GM19324 (cell line): ENCODE measurements around the gene PTMA.
"Not testable (repeated sequence)": the region's sequence is repeated elsewhere in the genome, so short reads cannot be mapped to it uniquely, and the experiment has no call there.

Experiments used
- ATAC-seq: cut with Tn5 transposase; IDR thresholded peaks from one replicate; pipeline ENCODE4 v1.9.1; 2021; ENCODE audit warnings: mild to moderate bottlenecking, moderate library complexity; ENCODE audit not compliant: unreplicated experiment, low FRiP score

The PTMA gene

DNA sequence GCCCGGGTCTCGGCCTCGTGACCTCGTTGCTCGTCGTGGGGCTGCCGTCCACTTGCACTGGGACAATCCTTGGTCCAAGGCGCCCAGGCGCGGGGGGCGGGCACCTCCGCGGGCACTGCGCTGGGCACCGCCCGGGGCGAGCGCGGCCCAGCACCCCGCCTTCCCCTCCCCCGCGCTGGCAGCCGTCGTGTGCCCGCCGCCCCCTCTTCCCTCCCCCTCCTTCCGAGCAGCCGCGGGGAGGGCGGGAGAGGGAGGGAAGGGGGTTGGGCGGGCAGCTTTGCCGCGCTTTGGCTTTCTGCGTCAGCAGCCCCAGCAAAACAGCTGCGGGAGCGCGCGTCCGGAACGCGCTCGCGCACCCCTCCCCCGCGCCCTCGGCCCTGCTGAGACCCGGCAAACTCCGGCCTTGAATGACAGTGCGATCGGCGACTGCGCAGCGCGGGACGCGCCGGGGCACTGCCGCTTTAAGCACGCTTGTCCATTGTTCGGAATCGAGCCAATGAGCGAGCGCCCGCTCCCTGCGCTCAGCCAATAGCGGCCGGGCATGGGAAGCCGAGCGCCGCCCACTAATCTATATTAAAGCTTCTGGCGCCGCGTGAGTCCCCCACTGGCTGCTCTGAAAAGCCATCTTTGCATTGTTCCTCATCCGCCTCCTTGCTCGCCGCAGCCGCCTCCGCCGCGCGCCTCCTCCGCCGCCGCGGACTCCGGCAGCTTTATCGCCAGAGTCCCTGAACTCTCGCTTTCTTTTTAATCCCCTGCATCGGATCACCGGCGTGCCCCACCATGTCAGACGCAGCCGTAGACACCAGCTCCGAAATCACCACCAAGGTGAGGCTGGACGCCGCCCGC is at the start of gene PTMA:
Gene PTMA (plus strand): TSS at position 599 of the 846 bp plus-strand sequence. CDS start 182 bp downstream, at position 781.
- peak; percentile 60 for ATAC-seq

DNA sequence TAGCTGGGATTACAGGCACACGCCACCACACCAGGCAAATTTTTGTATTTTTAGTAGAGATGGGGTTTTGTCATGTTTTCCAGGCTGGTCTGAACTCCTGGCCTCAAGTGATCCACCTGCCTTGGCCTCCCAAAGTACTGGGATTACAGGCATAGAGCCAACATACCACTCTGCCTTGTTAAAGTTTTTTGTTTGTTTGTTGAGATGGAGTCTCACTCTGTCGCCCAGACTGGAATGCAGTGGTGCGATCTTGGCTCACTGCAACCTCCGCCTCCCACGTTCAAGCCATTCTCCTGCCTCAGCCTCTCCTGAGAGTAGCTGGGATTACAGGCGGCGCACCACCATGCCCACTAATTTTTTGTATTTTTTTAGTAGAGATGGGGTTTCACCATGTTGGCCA is 48.3 kb upstream of the PTMA start:
- not testable (repeated sequence) for ATAC-seq

DNA sequence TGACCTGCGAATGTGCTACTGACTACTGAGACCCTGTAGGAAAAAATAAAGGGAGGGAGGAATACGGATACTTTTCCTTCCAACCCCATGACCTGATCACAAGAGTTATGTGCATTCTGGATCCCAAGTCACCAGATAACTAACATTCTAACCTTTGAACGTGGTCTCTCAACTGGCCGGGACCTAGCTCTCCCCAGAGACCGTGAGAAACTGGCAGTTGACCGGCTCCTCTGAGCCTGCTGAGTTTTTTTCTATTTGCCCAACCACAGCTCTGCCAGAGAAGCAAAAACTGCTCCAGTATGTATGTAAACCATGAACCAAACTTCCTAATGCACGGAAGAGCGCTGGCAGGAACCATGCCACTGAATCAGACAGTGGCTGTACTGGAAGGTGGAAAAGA is 47.5 kb upstream of the PTMA start:
- no peak for ATAC-seq

DNA sequence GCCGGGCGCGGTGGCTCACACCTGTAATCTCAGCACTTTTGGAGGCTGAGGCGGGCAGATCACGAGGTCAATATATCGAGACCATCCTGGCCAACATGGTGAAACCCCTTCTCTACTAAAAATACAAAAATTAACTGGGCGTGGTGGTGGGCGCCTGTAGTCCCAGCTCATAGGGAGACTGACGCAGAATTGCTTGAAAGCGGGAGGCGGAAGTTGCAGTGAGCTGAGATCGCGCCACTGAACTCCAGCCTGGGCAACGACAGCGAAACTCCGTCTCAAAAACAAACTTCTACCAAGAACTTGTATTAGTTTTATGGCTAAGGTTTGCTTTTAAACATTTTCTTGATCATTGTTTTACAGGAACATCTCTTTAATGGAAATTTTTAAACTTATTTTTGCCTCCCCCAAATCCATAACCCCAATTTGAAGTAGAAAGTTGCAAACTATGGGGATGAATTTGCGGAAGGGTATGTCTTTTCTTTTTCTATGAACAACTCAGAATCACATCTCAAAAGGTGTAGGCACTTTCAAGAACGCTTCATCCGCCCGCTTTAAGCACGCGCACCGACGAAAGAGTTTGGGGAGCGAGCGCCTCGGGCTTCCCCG is 46.8 kb upstream of the PTMA start:
- no peak for ATAC-seq

- peak; percentile 78 for ATAC-seq
Measured at GRCh38 chr2:231662028-231662810, 46.1 kb upstream of the PTMA start.

- ATAC-seq = no peak
Measured at GRCh38 chr2:231662811-231663457, 45.4 kb upstream of the PTMA start.

GRCh38 chr2:231663458-231664212 is 44.7 kb upstream of the PTMA start:
- ATAC-seq = no peak

DNA sequence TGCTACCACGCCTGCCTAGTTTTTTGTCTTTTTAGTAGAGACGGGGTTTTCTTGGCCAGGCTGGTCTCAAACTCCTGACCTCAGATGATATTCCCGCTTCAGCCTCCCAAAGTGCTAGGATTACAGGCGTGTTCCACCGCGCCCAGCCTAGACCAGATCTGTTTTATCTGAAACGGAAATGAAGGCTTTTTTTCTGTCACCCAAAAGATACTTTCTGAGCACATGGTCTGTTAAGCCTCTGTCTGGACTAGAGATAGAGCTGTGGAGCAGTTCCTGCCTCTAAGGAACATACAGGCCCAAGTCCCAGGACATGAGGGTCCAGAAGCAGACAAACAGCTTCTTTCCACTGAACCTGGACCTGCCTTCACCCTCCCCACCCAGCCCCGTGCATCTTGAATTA is 43.6 kb upstream of the PTMA start:
- no peak for ATAC-seq

DNA sequence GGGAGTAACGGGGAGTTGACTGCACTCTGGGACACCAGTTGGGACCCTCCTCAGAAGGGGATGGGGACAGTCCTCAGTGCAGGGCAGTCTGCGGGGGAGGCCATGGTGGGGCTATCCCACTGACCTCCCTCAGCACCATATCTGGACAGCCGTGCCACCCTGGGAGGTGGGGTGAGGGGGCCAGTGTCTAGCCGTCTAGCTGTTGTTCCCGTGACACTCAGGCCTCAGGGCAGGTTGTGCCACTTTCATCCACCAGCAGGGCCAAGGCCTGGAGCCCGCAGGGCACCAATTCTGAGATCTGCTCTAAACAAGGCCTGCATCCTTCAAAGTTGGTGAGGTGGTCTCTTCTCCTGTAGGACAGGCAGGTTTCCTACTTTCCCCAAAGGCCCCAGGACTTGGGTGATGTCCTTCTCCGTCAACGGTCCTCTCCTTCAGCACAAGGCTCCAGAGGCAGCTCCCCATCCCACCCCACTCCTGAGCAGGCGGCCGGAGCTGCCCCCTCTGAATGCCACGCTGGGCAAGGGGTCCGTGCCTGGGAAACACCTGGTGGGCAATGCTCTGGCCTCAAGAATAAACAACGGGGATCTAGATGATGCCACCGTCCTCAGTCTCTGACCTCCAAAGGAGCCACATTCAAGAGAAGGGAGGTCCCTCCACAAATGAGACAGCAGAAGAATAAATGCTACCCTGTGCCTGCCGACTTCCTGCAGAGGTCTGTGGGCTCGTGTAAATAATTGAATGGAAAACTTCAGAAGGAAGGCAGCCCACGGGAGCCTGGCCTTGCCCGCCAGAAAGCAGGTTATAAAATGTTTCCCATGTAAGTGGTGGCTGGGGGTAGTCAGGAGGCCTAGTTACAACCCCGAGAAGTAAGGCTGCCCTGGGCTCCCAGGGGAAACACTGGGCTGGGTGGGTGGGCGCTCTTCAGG is 42.8 kb upstream of the PTMA start:
- ATAC-seq = no peak

GRCh38 chr2:231666171-231667095 is 41.9 kb upstream of the PTMA start:
- ATAC-seq = peak; percentile 36

GRCh38 chr2:231667096-231667427 is 41.3 kb upstream of the PTMA start:
- ATAC-seq = no peak

GRCh38 chr2:231667496-231667895 is 40.8 kb upstream of the PTMA start:
- ATAC-seq = no peak

GRCh38 chr2:231668981-231669380 is 39.3 kb upstream of the PTMA start:
- ATAC-seq = no peak

DNA sequence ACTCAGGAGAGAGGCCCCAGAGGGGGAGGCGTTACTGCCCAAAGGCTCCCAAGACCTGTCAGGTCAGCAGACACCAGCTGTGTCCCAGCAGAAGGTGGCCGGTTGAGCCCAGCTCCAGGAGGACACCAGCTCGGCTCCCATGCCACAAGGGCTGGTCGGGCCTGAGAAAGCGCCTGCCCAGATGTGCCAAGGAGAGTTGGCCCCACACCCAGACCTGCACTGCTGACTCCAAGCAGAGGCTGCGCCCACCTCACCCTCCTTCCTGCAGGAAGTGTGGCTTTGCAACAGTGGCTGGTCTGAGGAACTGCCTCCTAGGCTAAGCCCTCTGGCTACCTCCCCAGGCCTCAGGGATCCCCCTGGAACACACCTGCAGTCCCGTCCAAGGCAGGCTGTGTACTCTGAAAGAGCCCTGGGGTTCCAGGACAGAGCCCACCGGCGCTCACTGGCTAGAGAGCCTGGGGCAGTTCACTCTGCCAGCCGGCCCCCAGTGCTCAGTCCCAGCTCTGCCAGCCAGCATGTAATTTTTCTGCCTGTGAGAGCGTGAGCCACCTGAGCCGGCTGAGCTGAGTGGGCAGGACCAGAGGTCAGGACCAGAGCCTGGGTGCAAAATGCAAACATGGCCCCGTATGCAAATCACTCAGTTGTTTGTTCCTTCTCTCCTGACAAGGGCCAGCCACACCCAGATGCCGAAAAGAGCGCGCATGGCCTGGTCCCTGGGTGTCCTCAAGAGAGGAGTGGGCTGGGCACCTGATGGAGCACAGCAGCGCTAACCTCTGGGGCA is 36.9 kb upstream of the PTMA start:
- ATAC-seq = peak; percentile 61

- ATAC-seq = peak; percentile 33
Measured at GRCh38 chr2:231672617-231673347, 35.5 kb upstream of the PTMA start.

DNA sequence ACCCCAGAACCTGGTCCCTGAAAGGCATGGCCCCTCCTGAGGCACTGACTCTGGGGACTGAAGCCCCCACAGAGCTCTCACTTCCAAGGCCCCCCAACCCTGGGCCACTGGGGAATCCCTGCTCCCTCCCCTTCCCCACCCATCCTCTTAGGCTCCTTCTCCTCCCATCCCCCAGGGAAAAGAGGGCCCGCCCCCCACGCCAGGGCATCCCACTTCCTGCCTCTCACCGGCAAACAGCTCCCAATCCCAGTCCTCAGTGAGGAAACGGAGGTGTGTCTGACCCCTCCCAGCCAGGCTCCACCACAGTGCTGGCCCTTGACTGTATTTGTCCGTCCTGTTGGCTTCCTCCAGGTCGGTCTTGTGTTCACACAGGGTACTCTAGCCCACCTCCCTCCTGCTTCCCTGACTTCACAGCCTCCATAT is 35.0 kb upstream of the PTMA start:
- ATAC-seq = no peak
